Activated T-cell treated with anti-CD3 and anti-CD28 coated beads, Interleukin-2, amount 50 U/mL, for 48 hours (primary cell): ENCODE results near the gene SLC25A48.

Experiments used
- DNase-seq, 2 experiments: peaks; one replicate each; pipeline ENCODE4 v3.0.0-alpha.2; 2020

The SLC25A48 gene

GRCh38 chr5:135934939-135935338 is 100.5 kb downstream of the SLC25A48 start:
- DNase-seq: no peak

GRCh38 chr5:135937245-135937911 is 102.9 kb downstream of the SLC25A48 start:
- DNase-seq: no peak
